Measurements from ENCODE around the gene DCLRE1B. TPM values are rescaled to one million over a fixed set of nuclear protein-coding genes. Genes with fewer than 3 reads are reported as not detected.

The DCLRE1B gene
- polyA plus RNA-seq, 1 donor (not counting 4 experiments of a cell fraction or from before 2014, with no cell fraction given): 5.4 TPM

GRCh38 chr1:113949007-113949406 lies 43.9 kb downstream of the DCLRE1B start:
- dilution Hi-C loops (cut with MboI; ENCODE audit: extremely low pct_ligation_motif_present, low sequenced_read_pairs): no loop called here
- no peaks in the 10 kb centered on the region for H3K4me1 ChIP-seq (ENCODE audit: control insufficient read depth, extremely low read depth, insufficient read depth, low read length)
- H2AFZ ChIP-seq (ENCODE audit: control insufficient read depth, low read length): no peak overlapping the region
- no peak overlapping the region for H3K27ac ChIP-seq (ENCODE audit: control insufficient read depth, insufficient read depth, low read length)
- no peak overlapping the region for H3K4me3 ChIP-seq (ENCODE audit: control insufficient read depth in 2 of 3, extremely low read depth in 1 of 3, insufficient read depth in 2 of 3, low read depth in 1 of 3, low read length in 3 of 3)
- H3K9ac ChIP-seq (ENCODE audit: control insufficient read depth, extremely low read depth, insufficient read depth, low read length): no peak overlapping the region
- H3K9me1 ChIP-seq (ENCODE audit: control insufficient read depth, extremely low read depth, insufficient read depth, low read length): no peaks in the 10 kb centered on the region
- no peak for TF ChIP-seq EZH2 (IDR thresholded peaks at IDR 0.05; ENCODE audit: low read length)
- peak in 1 of 3 experiments; percentile 29 for TF ChIP-seq CTCF (optimal IDR thresholded peaks at IDR 0.05 in 1 of 3, IDR thresholded peaks at IDR 0.05 in 1 of 3, conservative IDR thresholded peaks at IDR 0.05 in 1 of 3; ENCODE audit: extremely low read depth in 1 of 3, insufficient read depth in 2 of 3, low read length in 3 of 3)
- no peak overlapping the region for H3K4me2 ChIP-seq (ENCODE audit: control insufficient read depth, extremely low read depth, insufficient read depth, low read depth, low read length)
- H3K9me3 ChIP-seq (ENCODE audit: control insufficient read depth, low read depth, low read length): no peaks in the 10 kb centered on the region
- no peaks in the 10 kb centered on the region for H3K27me3 ChIP-seq (ENCODE audit: control insufficient read depth, extremely low read depth, insufficient read depth, low read length)
- no peak for DNase-seq (ENCODE audit: low read depth, low spot score)
- peaks cover 38% of the 10 kb centered on the region for H3K79me2 ChIP-seq (ENCODE audit: control insufficient read depth, insufficient read depth, low read length)
- H4K20me1 ChIP-seq (ENCODE audit: control insufficient read depth, extremely low read depth, insufficient read depth, low read length): no peaks in the 10 kb centered on the region
- H3K36me3 ChIP-seq (ENCODE audit: control insufficient read depth in 2 of 2, extremely low read depth in 1 of 2, insufficient read depth in 2 of 2, low read length in 2 of 2): no peaks in the 10 kb centered on the region
- FAIRE-seq: no peak

DNA sequence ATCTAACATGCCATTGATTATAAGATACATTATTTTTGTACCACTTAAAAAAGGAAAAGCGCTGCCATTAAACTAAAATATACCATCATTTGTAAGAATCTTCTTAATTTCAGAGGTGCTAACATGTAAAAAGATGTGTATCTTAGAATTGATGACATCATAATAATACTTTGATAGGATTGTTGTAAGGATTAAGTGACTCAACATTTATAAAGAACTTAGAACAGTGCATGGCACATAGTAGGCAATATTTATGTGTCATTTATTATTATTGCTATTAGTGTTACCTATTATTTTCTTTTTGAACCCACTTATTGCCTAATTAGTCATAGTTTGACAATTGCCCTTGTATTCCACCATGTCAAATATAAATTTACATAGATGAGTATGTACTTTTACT lies 45.8 kb downstream of the DCLRE1B start:
- no peak for FAIRE-seq
- H3K4me1 ChIP-seq (ENCODE audit: control insufficient read depth, extremely low read depth, insufficient read depth, low read length): no peaks in the 10 kb centered on the region
- no peak overlapping the region for H3K27ac ChIP-seq (ENCODE audit: control insufficient read depth, insufficient read depth, low read length)
- no peak overlapping the region for H2AFZ ChIP-seq (ENCODE audit: control insufficient read depth, low read length)
- H3K27me3 ChIP-seq (ENCODE audit: control insufficient read depth, extremely low read depth, insufficient read depth, low read length): no peaks in the 10 kb centered on the region
- no peak overlapping the region for H3K9ac ChIP-seq (ENCODE audit: control insufficient read depth, extremely low read depth, insufficient read depth, low read length)
- H3K79me2 ChIP-seq (ENCODE audit: control insufficient read depth, insufficient read depth, low read length): peaks cover 26% of the 10 kb centered on the region
- H3K4me2 ChIP-seq (ENCODE audit: control insufficient read depth, extremely low read depth, insufficient read depth, low read depth, low read length): no peak overlapping the region
- TF ChIP-seq CTCF (optimal IDR thresholded peaks at IDR 0.05 in 1 of 3, IDR thresholded peaks at IDR 0.05 in 1 of 3, conservative IDR thresholded peaks at IDR 0.05 in 1 of 3; ENCODE audit: extremely low read depth in 1 of 3, insufficient read depth in 2 of 3, low read length in 3 of 3) (no peak), EZH2 (IDR thresholded peaks at IDR 0.05; ENCODE audit: low read length) (no peak)
- no peak for DNase-seq (ENCODE audit: low read depth, low spot score)
- dilution Hi-C loops (cut with MboI; ENCODE audit: extremely low pct_ligation_motif_present, low sequenced_read_pairs): no loop called here
- no peaks in the 10 kb centered on the region for H3K9me1 ChIP-seq (ENCODE audit: control insufficient read depth, extremely low read depth, insufficient read depth, low read length)
- H3K9me3 ChIP-seq (ENCODE audit: control insufficient read depth, low read depth, low read length): no peaks in the 10 kb centered on the region
- H3K4me3 ChIP-seq (ENCODE audit: control insufficient read depth in 2 of 3, extremely low read depth in 1 of 3, insufficient read depth in 2 of 3, low read depth in 1 of 3, low read length in 3 of 3): no peak overlapping the region
- no peaks in the 10 kb centered on the region for H4K20me1 ChIP-seq (ENCODE audit: control insufficient read depth, extremely low read depth, insufficient read depth, low read length)
- peaks cover 2 to 4% of the 10 kb centered on the region in 2 experiments for H3K36me3 ChIP-seq (ENCODE audit: control insufficient read depth in 2 of 2, extremely low read depth in 1 of 2, insufficient read depth in 2 of 2, low read length in 2 of 2)
